BE2C (cell line): ENCODE data around the gene MTG1.

Source experiments
- DNase-seq: peaks from one replicate; pipeline ENCODE4 v3.0.0-alpha.2; 2020
- H3K27me3 ChIP-seq: fragments of 250-450 bp; sonication (Bioruptor Pico); 2 replicates; pipeline ENCODE4 v1.5.1; 2020; ENCODE audit warnings: mild to moderate bottlenecking
- H3K36me3 ChIP-seq: fragments of 250-450 bp; sonication (Bioruptor Pico); 2 replicates; pipeline ENCODE4 v1.5.1; 2020; ENCODE audit warnings: mild to moderate bottlenecking
- H3K4me1 ChIP-seq: fragments of 250-450 bp; sonication (Bioruptor Pico); 2 replicates; pipeline ENCODE4 v1.5.1; 2020
- H3K4me3 ChIP-seq: 2 replicates; pipeline ENCODE4 v1.5.1; 2011; ENCODE audit warnings: low read depth, low read length
- H3K9me3 ChIP-seq: fragments of 250-450 bp; sonication (Bioruptor Pico); 2 replicates; pipeline ENCODE4 v1.5.1; 2020
- CTCF ChIP-seq: IDR thresholded peaks from 2 replicates; pipeline ENCODE4 v1.5.1; 2012; ENCODE audit warnings: mild to moderate bottlenecking, low read depth, low read length

MTG1 gene

GRCh38 chr10:133442967-133443924, 49.3 kb downstream of the MTG1 start:
- no peaks in the 10 kb centered on the region for H3K36me3 ChIP-seq
- H3K9me3 ChIP-seq, result no peaks in the 10 kb centered on the region; the same call in 1 of the 2 replicates
- TF ChIP-seq CTCF, result no peak
- H3K4me1 ChIP-seq, result no peaks in the 10 kb centered on the region
- no peaks in the 10 kb centered on the region for H3K27me3 ChIP-seq
- H3K4me3 ChIP-seq, result no peak overlapping the region
- DNase-seq, result no peak

GRCh38 chr10:133444342-133445267, 50.6 kb downstream of the MTG1 start:
- no peaks in the 10 kb centered on the region; the same call in 1 of the 2 replicates for H3K9me3 ChIP-seq
- H3K4me3 ChIP-seq, result no peak overlapping the region
- H3K4me1 ChIP-seq, result no peaks in the 10 kb centered on the region
- no peak for TF ChIP-seq CTCF
- no peaks in the 10 kb centered on the region for H3K36me3 ChIP-seq
- no peaks in the 10 kb centered on the region for H3K27me3 ChIP-seq
- DNase-seq, result no peak

- DNase-seq, result no peak
- H3K4me1 ChIP-seq, result no peaks in the 10 kb centered on the region
- no peak for TF ChIP-seq CTCF
- H3K9me3 ChIP-seq, result no peaks in the 10 kb centered on the region; the same call in 1 of the 2 replicates
- H3K36me3 ChIP-seq, result no peaks in the 10 kb centered on the region
- H3K4me3 ChIP-seq, result no peak overlapping the region
- no peaks in the 10 kb centered on the region for H3K27me3 ChIP-seq
These were observed 51.3 kb downstream of the MTG1 start for GRCh38 chr10:133445268-133445732.

- no peak for DNase-seq
- no peaks in the 10 kb centered on the region for H3K4me1 ChIP-seq
- no peaks in the 10 kb centered on the region for H3K36me3 ChIP-seq
- H3K27me3 ChIP-seq, result no peaks in the 10 kb centered on the region
- H3K9me3 ChIP-seq, result no peaks in the 10 kb centered on the region; the same call in 1 of the 2 replicates
- no peak overlapping the region for H3K4me3 ChIP-seq
- no peak for TF ChIP-seq CTCF
These were observed 52.1 kb downstream of the MTG1 start for GRCh38 chr10:133445751-133446708.

GRCh38 chr10:133446979-133447378, 53.0 kb downstream of the MTG1 start:
- Histone ChIP-seq H3K4me1 (no peaks in the 10 kb centered on the region), H3K4me3 (no peak overlapping the region), H3K36me3 (no peaks in the 10 kb centered on the region), H3K27me3 (no peaks in the 10 kb centered on the region), H3K9me3 (no peaks in the 10 kb centered on the region; the same call in 1 of the 2 replicates)
- no peak for TF ChIP-seq CTCF
- DNase-seq, result no peak
